ENCODE measurements around the gene GAN. TPM values are rescaled to one million over a fixed set of nuclear protein-coding genes. Genes with fewer than 3 reads are reported as not detected.
"Not testable (repeated sequence)": the region's sequence is repeated elsewhere in the genome, so short reads cannot be mapped to it uniquely, and the experiment has no call there.

The GAN gene
- total and polyA plus RNA-seq, 9 donors = 1.1 to 11.5 (median 9.0) TPM

GRCh38 chr16:81403601-81404391, 89.0 kb downstream of the GAN start:
- Histone ChIP-seq H3K27me3 (no peaks in the 10 kb centered on the region), H3K4me3 (peak overlapping the region; percentile 15), H3K4me1 (ENCODE audit: insufficient read depth) (peaks cover 1% of the 10 kb centered on the region), H3K36me3 (no peaks in the 10 kb centered on the region), H3K27ac (no peak overlapping the region), H3K9me3 (no peaks in the 10 kb centered on the region)
- DNase-seq = peak; percentile 79 to 91 (median 88)
- TF ChIP-seq POLR2A (IDR thresholded peaks at IDR 0.05) (no peak), EP300 (IDR thresholded peaks at IDR 0.05) (no peak)
- TF ChIP-seq, protein P1, sequence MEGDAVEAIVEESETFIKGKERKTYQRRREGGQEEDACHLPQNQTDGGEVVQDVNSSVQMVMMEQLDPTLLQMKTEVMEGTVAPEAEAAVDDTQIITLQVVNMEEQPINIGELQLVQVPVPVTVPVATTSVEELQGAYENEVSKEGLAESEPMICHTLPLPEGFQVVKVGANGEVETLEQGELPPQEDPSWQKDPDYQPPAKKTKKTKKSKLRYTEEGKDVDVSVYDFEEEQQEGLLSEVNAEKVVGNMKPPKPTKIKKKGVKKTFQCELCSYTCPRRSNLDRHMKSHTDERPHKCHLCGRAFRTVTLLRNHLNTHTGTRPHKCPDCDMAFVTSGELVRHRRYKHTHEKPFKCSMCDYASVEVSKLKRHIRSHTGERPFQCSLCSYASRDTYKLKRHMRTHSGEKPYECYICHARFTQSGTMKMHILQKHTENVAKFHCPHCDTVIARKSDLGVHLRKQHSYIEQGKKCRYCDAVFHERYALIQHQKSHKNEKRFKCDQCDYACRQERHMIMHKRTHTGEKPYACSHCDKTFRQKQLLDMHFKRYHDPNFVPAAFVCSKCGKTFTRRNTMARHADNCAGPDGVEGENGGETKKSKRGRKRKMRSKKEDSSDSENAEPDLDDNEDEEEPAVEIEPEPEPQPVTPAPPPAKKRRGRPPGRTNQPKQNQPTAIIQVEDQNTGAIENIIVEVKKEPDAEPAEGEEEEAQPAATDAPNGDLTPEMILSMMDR (IDR thresholded peaks at IDR 0.05) = peak; percentile 91 to 94 (median 93)
- WGBS, 3 donors = 20 to 27% (median 22%) methylated on average over 31 to 37 of the region's 37 CpGs
- intact Hi-C loops (cut with DNase I) = loop anchor here (1.0 to 5.0 kb wide), 4 partner anchors 319 to 324 kb away; no protein-coding TSS in a partner anchor

- H3K27me3 ChIP-seq; H3K4me1 ChIP-seq (ENCODE audit: insufficient read depth); DNase-seq; intact Hi-C loops (cut with DNase I); H3K4me3 ChIP-seq; H3K9me3 ChIP-seq; H3K36me3 ChIP-seq; H3K27ac ChIP-seq: not testable (repeated sequence)
- 95 to 98% (median 97%) methylated on average over 2 of the region's 2 CpGs for WGBS, 3 donors
These were observed 90.2 kb downstream of the GAN start for GRCh38 chr16:81405002-81405401.

- Histone ChIP-seq H3K27ac (no peak overlapping the region), H3K9me3 (no peaks in the 10 kb centered on the region), H3K4me3 (no peak overlapping the region), H3K36me3 (no peaks in the 10 kb centered on the region), H3K27me3 (no peaks in the 10 kb centered on the region), H3K4me1 (ENCODE audit: insufficient read depth) (peaks cover 1% of the 10 kb centered on the region)
- 62 to 69% (median 63%) methylated on average over 11 of the region's 11 CpGs for WGBS, 3 donors
- TF ChIP-seq, protein P1 (IDR thresholded peaks at IDR 0.05) = no peak
- TF ChIP-seq EP300 (IDR thresholded peaks at IDR 0.05) (no peak), POLR2A (IDR thresholded peaks at IDR 0.05) (no peak)
- peak in 1 of 5 donors; percentile 25 for DNase-seq
- intact Hi-C loops (cut with DNase I) = no loop called here
These were observed 90.9 kb downstream of the GAN start for GRCh38 chr16:81405702-81406113.

- Histone ChIP-seq H3K27ac (no peak overlapping the region), H3K4me3 (no peak overlapping the region), H3K27me3 (no peaks in the 10 kb centered on the region), H3K36me3 (no peaks in the 10 kb centered on the region), H3K9me3 (no peaks in the 10 kb centered on the region), H3K4me1 (ENCODE audit: insufficient read depth) (no peaks in the 10 kb centered on the region)
- TF ChIP-seq EP300 (IDR thresholded peaks at IDR 0.05) (no peak), POLR2A (IDR thresholded peaks at IDR 0.05) (no peak)
- TF ChIP-seq, protein P1 (IDR thresholded peaks at IDR 0.05) = no peak
- 86 to 88% (median 88%) methylated on average over 9 of the region's 9 CpGs for WGBS, 3 donors
- DNase-seq = no peak
- intact Hi-C loops (cut with DNase I) = no loop called here
These were observed 93.7 kb downstream of the GAN start for GRCh38 chr16:81408409-81408950.

GRCh38 chr16:81409016-81409556, 94.3 kb downstream of the GAN start:
- Histone ChIP-seq H3K9me3 (no peaks in the 10 kb centered on the region), H3K4me3 (no peak overlapping the region), H3K36me3 (no peaks in the 10 kb centered on the region), H3K4me1 (ENCODE audit: insufficient read depth) (no peaks in the 10 kb centered on the region), H3K27me3 (no peaks in the 10 kb centered on the region), H3K27ac (no peak overlapping the region)
- intact Hi-C loops (cut with DNase I) = no loop called here
- no peak for DNase-seq
- 84 to 88% (median 84%) methylated on average over 13 of the region's 13 CpGs for WGBS, 3 donors
- TF ChIP-seq POLR2A (IDR thresholded peaks at IDR 0.05) (no peak), EP300 (IDR thresholded peaks at IDR 0.05) (no peak)
- TF ChIP-seq, protein P1 (IDR thresholded peaks at IDR 0.05) = no peak
